Endothelial cell of umbilical vein (primary cell): Measurements from ENCODE around the gene ST6GALNAC3. TPM values are rescaled to one million over a fixed set of nuclear protein-coding genes. Genes with fewer than 3 reads are reported as not detected.

Experiments used
- BruUV-seq: library from RNA; stranded (reverse); fragments of 400-500 nt; replicated peaks from 2 replicates; lab custom pipeline; 2021; lab: Mats Ljungman, UMichigan
- CTCF ChIA-PET: fragments of 300-600, 350-600 bp; sonication (Branson Sonifier 250); formaldehyde crosslinking; loops from one replicate; lab custom pipeline; 2021; ENCODE audit warnings: antibody characterized with exemption, inconsistent platforms; lab: Charles Lee
- POLR2A ChIA-PET: fragments of 300-600, 350-600 bp; sonication (Branson Sonifier 250); formaldehyde crosslinking; loops from one replicate; lab custom pipeline; 2021; ENCODE audit warnings: antibody characterized with exemption, inconsistent platforms; lab: Charles Lee
- DNase-seq: peaks from one replicate; pipeline ENCODE4 v3.0.0-alpha.2; 2011; ENCODE audit warnings: low read depth, low spot score
- FAIRE-seq: peaks from 2 replicates; lab custom pipeline; 2011; peaks lifted over from hg19 to GRCh38; lab: Jason Lieb, UNC
- H2AFZ ChIP-seq: 2 replicates; pipeline ENCODE4 v1.6.0; 2012; ENCODE audit warnings: low read depth, low read length, control low read depth, inconsistent platforms
- H3K27ac ChIP-seq: 2 replicates; pipeline ENCODE4 v1.5.1; 2011; ENCODE audit warnings: low read depth, mild to moderate bottlenecking, control low read depth, low read length, moderate library complexity; ENCODE audit not compliant: insufficient read depth
- H3K27me3 ChIP-seq, 2 experiments: 2 replicates each; pipeline versions ENCODE4 v1.6.0 to v1.6.1; 2011; ENCODE audit warnings: low read length in 2 of 2, mixed read lengths in 1 of 2; ENCODE audit not compliant: control insufficient read depth in 2 of 2, insufficient read depth in 2 of 2
- H3K36me3 ChIP-seq, 2 experiments: 2 replicates in 1 of 2; 3 replicates in 1 of 2; pipeline ENCODE4 v1.5.1; 2011; ENCODE audit warnings: low read length in 2 of 2, mild to moderate bottlenecking in 1 of 2, moderate library complexity in 1 of 2; ENCODE audit not compliant: control insufficient read depth in 2 of 2, insufficient read depth in 2 of 2; ENCODE audit errors: extremely low read depth in 1 of 2
- H3K4me1 ChIP-seq: 3 replicates; pipeline ENCODE4 v1.5.1; 2011; ENCODE audit warnings: mild to moderate bottlenecking, low read length; ENCODE audit not compliant: control insufficient read depth, insufficient read depth; ENCODE audit errors: extremely low read depth
- H3K4me2 ChIP-seq: 2 replicates; pipeline ENCODE4 v1.6.1; 2011; ENCODE audit warnings: low read length, control low read depth, mixed read lengths; ENCODE audit not compliant: insufficient read depth
- H3K4me3 ChIP-seq, 3 experiments: fragments of 200-600 bp in 1 of 3; sonication (generic), shearing (Covaris generic) in 1 of 3; replicated peaks in 1 of 3; 2 replicates each; pipeline ENCODE4 v1.5.1; 2011 to 2016; ENCODE audit warnings: control low read depth in 3 of 3, low read length in 3 of 3, mild to moderate bottlenecking in 2 of 3, inconsistent platforms in 1 of 3, low read depth in 1 of 3, moderate library complexity in 1 of 3; ENCODE audit not compliant: insufficient read depth in 1 of 3
- H3K79me2 ChIP-seq: 2 replicates; pipeline ENCODE4 v1.6.0; 2012; ENCODE audit warnings: low read length, inconsistent platforms; ENCODE audit not compliant: control insufficient read depth, insufficient read depth
- H3K9ac ChIP-seq: replicated peaks from 2 replicates; pipeline ENCODE3; 2011; ENCODE audit warnings: low read length, control low read depth; ENCODE audit not compliant: insufficient read depth; ENCODE audit errors: extremely low read depth
- H3K9me1 ChIP-seq: replicated peaks from 3 replicates; pipeline ENCODE4 v1.6.0; 2011; ENCODE audit warnings: mild to moderate bottlenecking, low read length; ENCODE audit not compliant: control insufficient read depth, insufficient read depth; ENCODE audit errors: extremely low read depth
- H3K9me3 ChIP-seq: replicated peaks from 2 replicates; pipeline ENCODE4 v1.5.1; 2012; ENCODE audit warnings: low read length, inconsistent platforms; ENCODE audit not compliant: control insufficient read depth, insufficient read depth
- H4K20me1 ChIP-seq: replicated peaks from 2 replicates; pipeline ENCODE3; 2011; ENCODE audit warnings: mild to moderate bottlenecking, low read length; ENCODE audit not compliant: control insufficient read depth, insufficient read depth; ENCODE audit errors: extremely low read depth
- CTCF ChIP-seq, 2 donors: IDR thresholded peaks; 1 replicate in 1 of 2; 2 replicates in 1 of 2; pipeline ENCODE4 v1.5.1; 2011; ENCODE audit warnings: low read length in 2 of 2, mild to moderate bottlenecking in 2 of 2, moderate library complexity in 2 of 2, control low read depth in 1 of 2, inconsistent platforms in 1 of 2, low read depth in 1 of 2; ENCODE audit not compliant: insufficient read depth in 1 of 2; ENCODE audit errors: extremely low read depth in 1 of 2
- EZH2 ChIP-seq: IDR thresholded peaks from 2 replicates; pipeline ENCODE4 v1.6.1; 2012; ENCODE audit warnings: borderline replicate concordance, low read depth, mild to moderate bottlenecking, moderate library complexity, low read length, inconsistent platforms; ENCODE audit not compliant: severe bottlenecking
- FOS ChIP-seq: IDR thresholded peaks from 2 replicates; pipeline ENCODE4 v1.6.1; 2011; ENCODE audit warnings: mild to moderate bottlenecking, low read length, moderate library complexity, borderline replicate concordance; ENCODE audit not compliant: insufficient read depth
- GATA2 ChIP-seq: IDR thresholded peaks from 2 replicates; pipeline ENCODE4 v1.7.0; 2011; ENCODE audit warnings: low read depth, mild to moderate bottlenecking, moderate library complexity, mixed read lengths, low read length; ENCODE audit not compliant: insufficient read length, insufficient read depth
- JUN ChIP-seq: IDR thresholded peaks from 2 replicates; pipeline ENCODE4 v1.6.1; 2011; ENCODE audit warnings: borderline replicate concordance, low read depth; ENCODE audit not compliant: insufficient read length, insufficient read depth
- MAX ChIP-seq: IDR thresholded peaks from 2 replicates; pipeline ENCODE4 v1.6.1; 2011; ENCODE audit not compliant: insufficient read depth, insufficient read length
- MYC ChIP-seq: IDR thresholded peaks from one replicate; pipeline ENCODE4 v1.6.1; 2011; ENCODE audit warnings: mild to moderate bottlenecking, low read depth, low read length
- POLR2A ChIP-seq: IDR thresholded peaks from 2 replicates; pipeline ENCODE4 v1.6.1; 2012; ENCODE audit warnings: low read depth, mild to moderate bottlenecking, control low read depth, low read length
- POLR2AphosphoS5 ChIP-seq: IDR thresholded peaks from 2 replicates; pipeline ENCODE4 v1.6.1; 2012; ENCODE audit warnings: low read depth, mild to moderate bottlenecking, control low read depth, low read length, moderate library complexity; ENCODE audit not compliant: insufficient read depth
- dilution Hi-C: fragments of 300-500 bp; cut with MboI; formaldehyde crosslinking; loops from one replicate; pipeline ENCODE4 v1.15.0; 2019; ENCODE audit warnings: low sequenced_read_pairs; ENCODE audit not compliant: extremely low pct_ligation_motif_present
- intact Hi-C: fragments of 100-400 bp; cut with micrococcal nuclease; formaldehyde crosslinking; loops from one replicate; pipeline ENCODE4 v1.10.0; 2022
- polyA plus RNA-seq, 4 experiments: library from polyadenylated mRNA; depleted of rRNA in 3 of 4; stranded (reverse) in 3 of 4; unstranded in 1 of 4; fragments of >200 nt; gene quantifications; 2 replicates each; pipeline versions ENCODE4 v1.2.1 to v1.2.3, GENCODE V29; 2011 to 2012; ENCODE audit warnings: missing spikeins in 1 of 4
- total RNA-seq: library from RNA; stranded (reverse); gene quantifications from 2 replicates; pipeline ENCODE4 v1.2.3, GENCODE V29; 2021

The ST6GALNAC3 gene
- total and polyA plus RNA-seq, 2 donors (not counting 3 experiments of a cell fraction or from before 2014, with no cell fraction given) = 7.6 to 48.3 TPM

GRCh38 chr1:76065270-76065669, 9.3 kb upstream of the ST6GALNAC3 start:
- Histone ChIP-seq H3K9ac (no peak overlapping the region), H2AFZ (no peak overlapping the region), H3K79me2 (no peaks in the 10 kb centered on the region), H4K20me1 (no peaks in the 10 kb centered on the region), H3K4me2 (no peak overlapping the region), H3K27ac (no peak overlapping the region), H3K4me3 (no peak overlapping the region), H3K27me3 (no peaks in the 10 kb centered on the region), H3K4me1 (peaks cover 33% of the 10 kb centered on the region), H3K9me1 (no peaks in the 10 kb centered on the region), H3K9me3 (no peaks in the 10 kb centered on the region), H3K36me3 (no peaks in the 10 kb centered on the region)
- DNase-seq (no peak), FAIRE-seq (no peak)
- dilution Hi-C loops (no loop called here), intact Hi-C loops (loop anchor here (5.0 kb wide), 1 partner anchor 278 kb away; the partner anchor contains the start of gene RABGGTB)
- POLR2A ChIA-PET = interaction anchor here (1.2 kb wide), 1 partner anchor 15 kb away, joined by 3 read pairs; no protein-coding TSS in a partner anchor
- BruUV-seq = no TSS peak
- TF ChIP-seq EZH2 = no peak
- TF ChIP-seq MYC = no peak
- TF ChIP-seq FOS = no peak
- TF ChIP-seq POLR2A = no peak
- no peak for TF ChIP-seq MAX
- no peak for TF ChIP-seq POLR2AphosphoS5
- TF ChIP-seq CTCF (IDR thresholded peaks at IDR 0.05; ENCODE audit: extremely low read depth in 1 of 2, insufficient read depth in 1 of 2, low read depth in 1 of 2, low read length in 2 of 2) = no peak
- no peak for TF ChIP-seq GATA2
- TF ChIP-seq JUN = no peak
- CTCF ChIA-PET = interaction anchor here (0.6 to 1.7 kb wide), 3 partner anchors 9 to 247 kb away, joined by 3 to 6 read pairs (median 3); no protein-coding TSS in a partner anchor
